Natural killer cell (primary cell): ENCODE measurements around the gene STBD1. TPM values are rescaled to one million over a fixed set of nuclear protein-coding genes. Genes with fewer than 3 reads are reported as not detected.

Experiments used
- ATAC-seq, 3 donors: fragments of 150-1000 bp in 2 of 3; fragments of 200-7000 bp in 1 of 3; cut with Tn5 transposase; 1 replicate in 1 of 3; 2 replicates in 2 of 3; pipeline ENCODE4 v1.10.0; 2021; ENCODE audit warnings: mild to moderate bottlenecking in 2 of 3, moderate library complexity in 2 of 3
- DNase-seq, 2 donors: peaks; one replicate each; pipeline versions ENCODE4 v3.0.0 to v3.0.0-alpha.2; 2013 to 2021; ENCODE audit warnings: mixed read lengths in 1 of 2
- H3K27ac ChIP-seq: one replicate; pipeline ENCODE4 v1.5.1; 2013; ENCODE audit warnings: mild to moderate bottlenecking, low read length
- H3K27me3 ChIP-seq: one replicate; pipeline ENCODE4 v1.6.1; 2013; ENCODE audit warnings: low read length; ENCODE audit not compliant: control insufficient read depth, insufficient read depth
- H3K36me3 ChIP-seq: one replicate; pipeline ENCODE4 v1.6.1; 2013; ENCODE audit warnings: low read length; ENCODE audit not compliant: control insufficient read depth, insufficient read depth
- H3K4me1 ChIP-seq: one replicate; pipeline ENCODE4 v1.6.1; 2013; ENCODE audit warnings: low read length; ENCODE audit not compliant: control insufficient read depth, insufficient read depth
- H3K4me3 ChIP-seq: one replicate; pipeline ENCODE4 v1.5.1; 2013; ENCODE audit warnings: low read length
- H3K9me3 ChIP-seq: one replicate; pipeline ENCODE4 v1.6.1; 2013; ENCODE audit warnings: low read length; ENCODE audit not compliant: control insufficient read depth, insufficient read depth
- H3K27ac Mint-ChIP-seq, 2 donors: one replicate each; pipeline ENCODE4 v1.8.0; 2022; ENCODE audit warnings: mild to moderate bottlenecking in 2 of 2, mixed read lengths in 2 of 2, moderate library complexity in 1 of 2
- H3K27me3 Mint-ChIP-seq, 2 donors: one replicate each; pipeline ENCODE4 v1.8.0; 2022; ENCODE audit warnings: low read depth in 2 of 2, mixed read lengths in 2 of 2
- H3K36me3 Mint-ChIP-seq: one replicate; pipeline ENCODE4 v1.8.0; 2022; ENCODE audit warnings: mixed read lengths
- H3K4me1 Mint-ChIP-seq, 2 donors: one replicate each; pipeline ENCODE4 v1.8.0; 2022; ENCODE audit warnings: mixed read lengths in 2 of 2
- H3K4me3 Mint-ChIP-seq: one replicate; pipeline ENCODE4 v1.8.0; 2022; ENCODE audit warnings: mild to moderate bottlenecking, moderate library complexity, mixed read lengths
- H3K9me3 Mint-ChIP-seq, 2 donors: one replicate each; pipeline ENCODE4 v1.8.0; 2022; ENCODE audit warnings: mixed read lengths in 2 of 2
- CTCF ChIP-seq: fragments of 200-600 bp; IDR thresholded peaks from one replicate; pipeline ENCODE4 v1.8.0; 2022; ENCODE audit warnings: antibody characterized with exemption
- WGBS: methylation state at CpG from one replicate; pipeline ENCODE4 v1.1.7; 2013; ENCODE audit warnings: missing lambda C conversion rate; ENCODE audit not compliant: insufficient coverage; 5-methylcytosine and 5-hydroxymethylcytosine counted together
- intact Hi-C: fragments of 100-400 bp; cut with micrococcal nuclease; formaldehyde crosslinking; loops from one replicate; pipeline ENCODE4 v1.14.2; 2022
- total RNA-seq, 4 donors: library from RNA; stranded (reverse); fragments of 120-200 nt in 1 of 4; gene quantifications; one replicate each; pipeline versions ENCODE4 v1.2.3 to v1.2.4, GENCODE V29; 2013 to 2022

Gene STBD1
- total RNA-seq, 3 donors from 2014 or later (not counting 1 experiment from before 2014, with no cell fraction given), result 0.15 to 1.3 (median 0.26) TPM

- peaks cover 2 to 9% of the 10 kb centered on the region in 2 donors for H3K9me3 Mint-ChIP-seq
- Histone ChIP-seq H3K36me3 (no peaks in the 10 kb centered on the region), H3K27ac (no peak overlapping the region), H3K27me3 (no peaks in the 10 kb centered on the region), H3K9me3 (peaks cover 3% of the 10 kb centered on the region), H3K4me3 (no peak overlapping the region), H3K4me1 (peaks cover 13% of the 10 kb centered on the region)
- 87% methylated on average over 4 of the region's 4 CpGs for WGBS
- no peak for ATAC-seq
- no peak overlapping the region for H3K4me3 Mint-ChIP-seq
- peaks cover 18 to 29% of the 10 kb centered on the region in 2 donors for H3K4me1 Mint-ChIP-seq
- H3K27me3 Mint-ChIP-seq, result peaks cover 8 to 10% of the 10 kb centered on the region in 2 donors
- TF ChIP-seq CTCF, result no peak
- H3K36me3 Mint-ChIP-seq, result peaks cover 16% of the 10 kb centered on the region
- H3K27ac Mint-ChIP-seq, result no peak overlapping the region
- DNase-seq, result no peak
- intact Hi-C loops, result no loop called here
These were observed 6.5 kb upstream of the STBD1 start for GRCh38 chr4:76300012-76300411.

GRCh38 chr4:76301068-76301774 is 5.3 kb upstream of the STBD1 start:
- WGBS, result 93% methylated on average over 4 of the region's 4 CpGs
- H3K9me3 Mint-ChIP-seq, result peaks cover 2 to 5% of the 10 kb centered on the region in 2 donors
- DNase-seq, result no peak
- H3K4me3 ChIP-seq, result no peak overlapping the region
- no peaks in the 10 kb centered on the region for H3K27me3 ChIP-seq
- no peaks in the 10 kb centered on the region for H3K36me3 ChIP-seq
- intact Hi-C loops, result no loop called here
- peak; percentile 24 to 46 (median 32) for ATAC-seq
- H3K27ac ChIP-seq, result no peak overlapping the region
- no peak overlapping the region for H3K4me3 Mint-ChIP-seq
- peaks cover 23% of the 10 kb centered on the region for H3K4me1 ChIP-seq
- H3K27ac Mint-ChIP-seq, result peak overlapping the region in 1 of 2 donors; percentile 29
- no peak for TF ChIP-seq CTCF
- H3K27me3 Mint-ChIP-seq, result peaks cover 2 to 7% of the 10 kb centered on the region in 2 donors
- H3K9me3 ChIP-seq, result peaks cover 3% of the 10 kb centered on the region
- H3K36me3 Mint-ChIP-seq, result peaks cover 11% of the 10 kb centered on the region
- peaks cover 27 to 41% of the 10 kb centered on the region in 2 donors for H3K4me1 Mint-ChIP-seq

- H3K27me3 ChIP-seq, result no peaks in the 10 kb centered on the region
- peaks cover 25% of the 10 kb centered on the region for H3K4me1 ChIP-seq
- Mint-ChIP-seq H3K9me3 (peaks cover 2 to 4% of the 10 kb centered on the region in 2 donors), H3K36me3 (peaks cover 7% of the 10 kb centered on the region), H3K27me3 (peaks cover 0 to 7% of the 10 kb centered on the region in 2 donors), H3K4me3 (no peak overlapping the region), H3K4me1 (peaks cover 27 to 46% of the 10 kb centered on the region in 2 donors), H3K27ac (no peak overlapping the region)
- DNase-seq (no peak), ATAC-seq (no peak)
- intact Hi-C loops, result no loop called here
- H3K9me3 ChIP-seq, result peaks cover 3% of the 10 kb centered on the region
- H3K4me3 ChIP-seq, result no peak overlapping the region
- no peaks in the 10 kb centered on the region for H3K36me3 ChIP-seq
- no peak for TF ChIP-seq CTCF
- WGBS, result 83% methylated on average over 1 of the region's 1 CpG
- no peak overlapping the region for H3K27ac ChIP-seq
These were observed 4.8 kb upstream of the STBD1 start for GRCh38 chr4:76301775-76302162.
